HEK293T (cell line): Measurements from ENCODE around the gene EMC1.

Source experiments
- BHLHE40 ChIP-seq: fragments of 450-650 bp; IDR thresholded peaks from 2 replicates; pipeline ENCODE4 v1.6.1; 2016; ENCODE audit warnings: mild to moderate bottlenecking, moderate library complexity, borderline replicate concordance
- ELF4 ChIP-seq: fragments of 450-650 bp; IDR thresholded peaks from 2 replicates; pipeline ENCODE4 v1.6.1; 2017; ENCODE audit warnings: antibody characterized with exemption
- FOXA1 ChIP-seq: fragments of 450-650 bp; IDR thresholded peaks from 2 replicates; pipeline ENCODE4 v1.6.1; 2016; ENCODE audit warnings: mild to moderate bottlenecking
- FOXK2 ChIP-seq: fragments of 450-650 bp; IDR thresholded peaks from 2 replicates; pipeline ENCODE4 v1.6.1; 2016; ENCODE audit warnings: mild to moderate bottlenecking
- FOXM1 ChIP-seq: fragments of 450-650 bp; IDR thresholded peaks from 2 replicates; pipeline ENCODE4 v1.6.1; 2017; ENCODE audit warnings: mild to moderate bottlenecking, borderline replicate concordance
- HDGF ChIP-seq: fragments of 450-650 bp; IDR thresholded peaks from 2 replicates; pipeline ENCODE4 v1.6.1; 2017; ENCODE audit warnings: antibody characterized with exemption, borderline replicate concordance
- LEF1 ChIP-seq: fragments of 450-650 bp; IDR thresholded peaks from 2 replicates; pipeline ENCODE4 v1.6.1; 2017; ENCODE audit warnings: mild to moderate bottlenecking, borderline replicate concordance
- NFRKB ChIP-seq: fragments of 450-650 bp; IDR thresholded peaks from 2 replicates; pipeline ENCODE4 v1.6.1; 2016; ENCODE audit warnings: mild to moderate bottlenecking, moderate library complexity
- SP1 ChIP-seq: fragments of 450-650 bp; IDR thresholded peaks from 2 replicates; pipeline ENCODE4 v1.6.1; 2017
- SUZ12 ChIP-seq: fragments of 450-650 bp; IDR thresholded peaks from 2 replicates; pipeline ENCODE4 v1.6.1; 2016; ENCODE audit warnings: mild to moderate bottlenecking
- TARDBP ChIP-seq: fragments of 450-650 bp; IDR thresholded peaks from 2 replicates; pipeline ENCODE4 v1.6.1; 2016
- ZNF384 ChIP-seq: fragments of 450-650 bp; IDR thresholded peaks from 2 replicates; pipeline ENCODE4 v1.6.1; 2016

DNA sequence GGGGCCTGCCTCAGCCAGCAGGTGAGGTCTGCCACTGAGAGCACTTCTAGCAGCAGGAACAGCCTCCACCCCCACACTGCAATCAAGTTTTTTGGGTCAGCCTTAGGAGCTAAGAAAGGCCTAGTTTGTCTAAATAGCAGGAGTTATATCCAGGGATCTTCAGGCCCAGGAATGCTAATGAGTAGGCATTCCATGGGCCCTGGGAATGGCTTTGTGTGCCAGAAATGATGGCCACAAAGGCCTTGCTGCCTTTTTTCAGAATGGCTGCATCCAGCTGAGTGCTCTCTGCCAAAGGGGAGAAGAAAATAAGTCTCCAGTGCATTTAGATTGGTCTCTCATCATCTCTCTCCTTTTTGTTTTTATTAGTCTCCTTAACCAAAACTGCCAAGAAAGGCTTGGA, 3.1 kb upstream of the EMC1 start:
- TF ChIP-seq SP1 = no peak
- TF ChIP-seq FOXA1 = no peak
- no peak for TF ChIP-seq BHLHE40
- no peak for TF ChIP-seq TARDBP
- no peak for TF ChIP-seq ZNF384
- TF ChIP-seq SUZ12 = no peak
- no peak for TF ChIP-seq ELF4
- no peak for TF ChIP-seq FOXK2
- no peak for TF ChIP-seq NFRKB
- no peak for TF ChIP-seq LEF1
- no peak for TF ChIP-seq HDGF
- TF ChIP-seq FOXM1 = no peak
